GM23248 (cell line): ENCODE results near the gene EGF. TPM values are rescaled to one million over a fixed set of nuclear protein-coding genes. Genes with fewer than 3 reads are reported as not detected.
"Not testable (repeated sequence)": the region's sequence is repeated elsewhere in the genome, so short reads cannot be mapped to it uniquely, and the experiment has no call there.

Experiments used
- DNase-seq: peaks from one replicate; pipeline ENCODE4 v3.0.0-alpha.2; 2015
- H2AFZ ChIP-seq: fragments of 200-600 bp; sonication (generic); 2 replicates; pipeline ENCODE4 v1.6.1; 2016; ENCODE audit warnings: antibody characterized with exemption
- H3F3A ChIP-seq: fragments of 200-600 bp; sonication (generic); 2 replicates; pipeline ENCODE4 v1.6.1; 2016; ENCODE audit warnings: mild to moderate bottlenecking, antibody characterized with exemption, mixed run types; ENCODE audit not compliant: insufficient read depth
- H3K27ac ChIP-seq: fragments of 200-600 bp; sonication (generic); 2 replicates; pipeline ENCODE4 v1.5.1; 2016; ENCODE audit warnings: mild to moderate bottlenecking
- H3K27me3 ChIP-seq: fragments of 200-600 bp; sonication (generic); replicated peaks from 2 replicates; pipeline ENCODE4 v1.6.1; 2016; ENCODE audit warnings: mild to moderate bottlenecking; ENCODE audit not compliant: insufficient read depth
- H3K36me3 ChIP-seq: fragments of 200-600 bp; sonication (generic); 2 replicates; pipeline ENCODE4 v1.6.1; 2016; ENCODE audit warnings: low read depth, mild to moderate bottlenecking
- H3K4me1 ChIP-seq: fragments of 200-600 bp; sonication (generic); 2 replicates; pipeline ENCODE4 v1.6.1; 2016; ENCODE audit warnings: mild to moderate bottlenecking; ENCODE audit not compliant: insufficient read depth
- H3K4me2 ChIP-seq: fragments of 200-600 bp; sonication (generic); one replicate; pipeline ENCODE4 v1.6.1; 2016; ENCODE audit warnings: mild to moderate bottlenecking; ENCODE audit not compliant: unreplicated experiment
- H3K4me3 ChIP-seq: fragments of 200-600 bp; sonication (generic); 2 replicates; pipeline ENCODE4 v1.5.1; 2016; ENCODE audit warnings: mild to moderate bottlenecking
- H3K79me2 ChIP-seq: fragments of 200-600 bp; sonication (generic); 2 replicates; pipeline ENCODE4 v1.6.1; 2016; ENCODE audit warnings: mild to moderate bottlenecking; ENCODE audit not compliant: insufficient read depth
- H3K9ac ChIP-seq: fragments of 200-600 bp; sonication (generic); 2 replicates; pipeline ENCODE4 v1.6.1; 2016; ENCODE audit warnings: mild to moderate bottlenecking
- H3K9me2 ChIP-seq: fragments of 200-600 bp; sonication (generic); 2 replicates; pipeline ENCODE4 v1.6.1; 2016; ENCODE audit warnings: mixed run types, mild to moderate bottlenecking, moderate library complexity; ENCODE audit not compliant: insufficient read depth
- H3K9me3 ChIP-seq: fragments of 200-600 bp; sonication (generic); one replicate; pipeline ENCODE4 v1.6.1; 2017; ENCODE audit warnings: low read depth
- H4K20me1 ChIP-seq: fragments of 200-600 bp; sonication (generic); 2 replicates; pipeline ENCODE4 v1.6.0; 2016; ENCODE audit not compliant: insufficient read depth
- EZH2 ChIP-seq: fragments of 200-600 bp; sonication (generic); IDR thresholded peaks from 2 replicates; pipeline ENCODE4 v1.6.1; 2018; ENCODE audit warnings: antibody characterized with exemption, mild to moderate bottlenecking; ENCODE audit not compliant: insufficient read depth, poor library complexity, severe bottlenecking
- EZH2phosphoT487 ChIP-seq: fragments of 200-600 bp; sonication (generic); IDR thresholded peaks from 2 replicates; pipeline ENCODE4 v1.6.1; 2018; ENCODE audit warnings: antibody characterized with exemption, moderate library complexity, mild to moderate bottlenecking, low read depth; ENCODE audit not compliant: insufficient read depth
- WGBS, 2 experiments: methylation state at CpG; one replicate each; pipeline ENCODE4 v1.1.6; 2015 to 2017; ENCODE audit warnings: low lambda C conversion rate in 2 of 2, low coverage in 1 of 2; ENCODE audit errors: missing lambda C conversion rate in 2 of 2; 5-methylcytosine and 5-hydroxymethylcytosine counted together
- in situ Hi-C: fragments of 300-500 bp; cut with MboI; formaldehyde crosslinking; loops from 2 replicates; pipeline ENCODE4 v1.15.0; 2020
- polyA plus RNA-seq: library from polyadenylated mRNA; unstranded; fragments of >200 nt; fragmentation: Nextera tagmentation; extraction: Ambion mirVana; gene quantifications from 2 replicates; pipeline ENCODE4 v1.2.1, GENCODE V29; 2016
- total RNA-seq: library from RNA; depleted of rRNA; stranded (reverse); fragments of >200 nt; shearing (Covaris generic); gene quantifications from 2 replicates; pipeline ENCODE4 v1.2.3, GENCODE V29; 2014

EGF gene
- total and polyA plus RNA-seq, 2 experiments from 2014 or later, result 0.43 TPM; not detected in 1

GRCh38 chr4:110025718-110026117, 113.0 kb downstream of the EGF start:
- in situ Hi-C loops, result no loop called here
- no peaks in the 10 kb centered on the region for H3K9me2 ChIP-seq

GRCh38 chr4:110032603-110033002, 119.9 kb downstream of the EGF start:
- no peak overlapping the region for H3K9ac ChIP-seq
- TF ChIP-seq EZH2phosphoT487 (no peak), EZH2 (no peak)
- H3K27me3 ChIP-seq, result no peaks in the 10 kb centered on the region
- no peak overlapping the region for H2AFZ ChIP-seq
- H3K79me2 ChIP-seq, result no peaks in the 10 kb centered on the region
- in situ Hi-C loops, result no loop called here
- H4K20me1 ChIP-seq, result no peaks in the 10 kb centered on the region
- 75 to 79% methylated on average over 7 of the region's 7 CpGs for WGBS, 2 experiments
- no peaks in the 10 kb centered on the region for H3K9me3 ChIP-seq
- H3K36me3 ChIP-seq, result no peaks in the 10 kb centered on the region
- no peak overlapping the region for H3K4me3 ChIP-seq
- no peak overlapping the region for H3K27ac ChIP-seq
- H3K9me2 ChIP-seq, result no peaks in the 10 kb centered on the region
- no peaks in the 10 kb centered on the region for H3K4me1 ChIP-seq
- H3F3A ChIP-seq, result no peaks in the 10 kb centered on the region
- no peak overlapping the region for H3K4me2 ChIP-seq
- DNase-seq, result no peak

More at GRCh38 chr4:110025718-110026117, 113.0 kb downstream of the EGF start:
- H3K9me3 ChIP-seq, result no peaks in the 10 kb centered on the region
- no peak overlapping the region for H2AFZ ChIP-seq
- no peak overlapping the region for H3K27ac ChIP-seq
- no peak for TF ChIP-seq EZH2
- TF ChIP-seq EZH2phosphoT487, result no peak
- H3F3A ChIP-seq, result no peaks in the 10 kb centered on the region
- no peak for DNase-seq
- H3K79me2 ChIP-seq, result no peaks in the 10 kb centered on the region
- no peaks in the 10 kb centered on the region for H4K20me1 ChIP-seq
- H3K4me3 ChIP-seq, result no peak overlapping the region
- H3K36me3 ChIP-seq, result no peaks in the 10 kb centered on the region
- 56 to 59% methylated on average over 3 of the region's 3 CpGs for WGBS, 2 experiments
- no peaks in the 10 kb centered on the region for H3K27me3 ChIP-seq
- H3K4me1 ChIP-seq, result no peaks in the 10 kb centered on the region
- H3K4me2 ChIP-seq, result no peak overlapping the region
- no peak overlapping the region for H3K9ac ChIP-seq

- TF ChIP-seq EZH2phosphoT487, result no peak
- TF ChIP-seq EZH2, result no peak
- Histone ChIP-seq H2AFZ (no peak overlapping the region), H3F3A (no peaks in the 10 kb centered on the region), H3K9me3 (no peaks in the 10 kb centered on the region), H3K4me1 (no peaks in the 10 kb centered on the region), H3K36me3 (no peaks in the 10 kb centered on the region), H3K9me2 (no peaks in the 10 kb centered on the region), H3K4me3 (no peak overlapping the region), H3K4me2 (no peak overlapping the region), H4K20me1 (no peaks in the 10 kb centered on the region), H3K79me2 (no peaks in the 10 kb centered on the region), H3K9ac (no peak overlapping the region), H3K27ac (no peak overlapping the region), H3K27me3 (no peaks in the 10 kb centered on the region)
- 63 to 69% methylated on average over 8 of the region's 8 CpGs for WGBS, 2 experiments
- no peak for DNase-seq
- in situ Hi-C loops, result no loop called here
These were observed 120.8 kb downstream of the EGF start for GRCh38 chr4:110033355-110034025.

GRCh38 chr4:110034026-110034393, 121.3 kb downstream of the EGF start:
- H3K79me2 ChIP-seq, result no peaks in the 10 kb centered on the region
- H3K4me2 ChIP-seq, result no peak overlapping the region
- H3K4me3 ChIP-seq, result no peak overlapping the region
- no peak overlapping the region for H3K9ac ChIP-seq
- DNase-seq, result no peak
- H3K36me3 ChIP-seq, result no peaks in the 10 kb centered on the region
- WGBS, 2 experiments, result 80 to 86% methylated on average over 3 of the region's 3 CpGs
- H3K27ac ChIP-seq, result no peak overlapping the region
- H3K9me3 ChIP-seq, result no peaks in the 10 kb centered on the region
- no peaks in the 10 kb centered on the region for H3F3A ChIP-seq
- no peaks in the 10 kb centered on the region for H3K9me2 ChIP-seq
- H3K27me3 ChIP-seq, result no peaks in the 10 kb centered on the region
- in situ Hi-C loops, result no loop called here
- H4K20me1 ChIP-seq, result no peaks in the 10 kb centered on the region
- no peak overlapping the region for H2AFZ ChIP-seq
- no peak for TF ChIP-seq EZH2
- H3K4me1 ChIP-seq, result no peaks in the 10 kb centered on the region

GRCh38 chr4:110039164-110039563, 126.5 kb downstream of the EGF start:
- H3K27me3 ChIP-seq, H2AFZ ChIP-seq, H3K79me2 ChIP-seq, H3K9me3 ChIP-seq, H3K9me2 ChIP-seq, H3K9ac ChIP-seq, H3K27ac ChIP-seq, DNase-seq, H3F3A ChIP-seq, H3K4me2 ChIP-seq, H3K36me3 ChIP-seq, H4K20me1 ChIP-seq, H3K4me3 ChIP-seq, H3K4me1 ChIP-seq, in situ Hi-C loops: not testable (repeated sequence)
- WGBS, 2 experiments, result 83 to 84% methylated on average over 11 of the region's 11 CpGs
